Mesothelial cell of epicardium (in vitro differentiated cells): ENCODE measurements around the gene MATN4. TPM values are rescaled to one million over a fixed set of nuclear protein-coding genes. Genes with fewer than 3 reads are reported as not detected.

Experiments
- DNase-seq, 2 experiments: peaks; one replicate each; pipeline ENCODE4 v3.0.0; 2021; ENCODE audit warnings: low spot score in 2 of 2; ENCODE audit not compliant: unreplicated experiment in 2 of 2
- H3K27ac Mint-ChIP-seq: 2 replicates; pipeline ENCODE4 v1.8.0; 2021; ENCODE audit warnings: mixed read lengths
- H3K27me3 Mint-ChIP-seq: 2 replicates; pipeline ENCODE4 v1.8.0; 2021; ENCODE audit warnings: low read depth, mixed read lengths
- H3K36me3 Mint-ChIP-seq: 2 replicates; pipeline ENCODE4 v1.8.0; 2021; ENCODE audit warnings: mixed read lengths
- H3K4me1 Mint-ChIP-seq: 2 replicates; pipeline ENCODE4 v1.8.0; 2021; ENCODE audit warnings: mixed read lengths
- H3K4me3 Mint-ChIP-seq: 2 replicates; pipeline ENCODE4 v1.8.0; 2021; ENCODE audit warnings: mild to moderate bottlenecking, moderate library complexity, mixed read lengths
- H3K9me3 Mint-ChIP-seq: 2 replicates; pipeline ENCODE4 v1.8.0; 2021; ENCODE audit warnings: mixed read lengths
- total RNA-seq: library from RNA; stranded (reverse); gene quantifications from 3 replicates; pipeline ENCODE4 v1.2.1, GENCODE V29; 2021
- TF ChIP-seq, protein P1 (sequence below): fragments of 200-600 bp; sonication (generic); IDR thresholded peaks from one replicate; pipeline ENCODE4 v1.5.0; 2021; ENCODE audit warnings: antibody characterized with exemption; ENCODE audit not compliant: unreplicated experiment

MATN4 gene
- total RNA-seq, 1 donor from 2014 or later, result not detected

GRCh38 chr20:45339084-45339483, 31.0 kb upstream of the MATN4 start:
- Mint-ChIP-seq H3K9me3 (no peaks in the 10 kb centered on the region), H3K4me3 (no peak overlapping the region), H3K36me3 (peaks cover 5% of the 10 kb centered on the region), H3K27me3 (no peaks in the 10 kb centered on the region), H3K27ac (peak overlapping the region; percentile 98), H3K4me1 (peaks cover 67% of the 10 kb centered on the region)
- DNase-seq, result no peak
- TF ChIP-seq, protein P1, sequence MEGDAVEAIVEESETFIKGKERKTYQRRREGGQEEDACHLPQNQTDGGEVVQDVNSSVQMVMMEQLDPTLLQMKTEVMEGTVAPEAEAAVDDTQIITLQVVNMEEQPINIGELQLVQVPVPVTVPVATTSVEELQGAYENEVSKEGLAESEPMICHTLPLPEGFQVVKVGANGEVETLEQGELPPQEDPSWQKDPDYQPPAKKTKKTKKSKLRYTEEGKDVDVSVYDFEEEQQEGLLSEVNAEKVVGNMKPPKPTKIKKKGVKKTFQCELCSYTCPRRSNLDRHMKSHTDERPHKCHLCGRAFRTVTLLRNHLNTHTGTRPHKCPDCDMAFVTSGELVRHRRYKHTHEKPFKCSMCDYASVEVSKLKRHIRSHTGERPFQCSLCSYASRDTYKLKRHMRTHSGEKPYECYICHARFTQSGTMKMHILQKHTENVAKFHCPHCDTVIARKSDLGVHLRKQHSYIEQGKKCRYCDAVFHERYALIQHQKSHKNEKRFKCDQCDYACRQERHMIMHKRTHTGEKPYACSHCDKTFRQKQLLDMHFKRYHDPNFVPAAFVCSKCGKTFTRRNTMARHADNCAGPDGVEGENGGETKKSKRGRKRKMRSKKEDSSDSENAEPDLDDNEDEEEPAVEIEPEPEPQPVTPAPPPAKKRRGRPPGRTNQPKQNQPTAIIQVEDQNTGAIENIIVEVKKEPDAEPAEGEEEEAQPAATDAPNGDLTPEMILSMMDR, result no peak

GRCh38 chr20:45338121-45339030, 30.3 kb upstream of the MATN4 start:
- Mint-ChIP-seq H3K4me3 (no peak overlapping the region), H3K27ac (peak overlapping the region; percentile 98), H3K27me3 (no peaks in the 10 kb centered on the region), H3K36me3 (peaks cover 5% of the 10 kb centered on the region), H3K9me3 (no peaks in the 10 kb centered on the region), H3K4me1 (peaks cover 60% of the 10 kb centered on the region)
- DNase-seq, result no peak
- TF ChIP-seq, protein P1, result no peak

DNA sequence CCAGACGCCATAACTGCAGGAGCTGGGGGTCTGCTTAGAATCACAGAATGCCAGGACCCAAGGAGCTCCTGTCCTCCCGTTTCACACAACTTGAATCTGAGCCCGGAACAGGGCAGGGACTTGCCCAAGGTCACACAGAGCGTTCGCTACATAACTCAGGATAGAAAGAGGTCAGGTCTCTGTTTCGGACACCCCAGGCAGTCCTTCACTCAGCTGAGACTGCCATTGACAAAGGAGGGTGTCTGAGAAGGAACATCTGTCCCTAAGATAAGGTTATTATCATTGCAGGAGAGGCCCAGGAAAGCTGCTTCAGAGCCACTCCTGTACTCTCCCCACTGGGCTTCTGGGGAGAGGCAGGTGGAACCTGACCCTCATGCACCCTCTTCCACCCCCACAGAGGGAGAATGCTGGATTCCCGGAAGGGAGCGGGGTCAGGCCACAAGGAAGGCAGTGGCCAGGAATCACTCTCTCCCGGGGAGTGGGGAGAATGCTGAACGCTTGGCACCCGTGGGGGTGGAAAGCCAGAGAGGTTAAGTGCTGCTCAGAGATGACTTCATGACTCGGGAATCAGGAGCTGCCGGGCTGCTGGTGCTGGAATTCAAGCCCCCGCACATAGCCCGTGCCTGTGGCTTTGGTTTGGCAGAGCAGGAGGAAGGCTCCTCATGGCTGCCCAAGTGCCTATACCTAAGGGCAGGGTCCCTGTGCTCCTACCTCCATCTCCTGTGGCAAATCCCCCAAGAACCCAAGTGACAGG, 29.4 kb upstream of the MATN4 start:
- peaks cover 52% of the 10 kb centered on the region for H3K4me1 Mint-ChIP-seq
- H3K27me3 Mint-ChIP-seq, result no peaks in the 10 kb centered on the region
- TF ChIP-seq, protein P1, result no peak
- no peaks in the 10 kb centered on the region for H3K9me3 Mint-ChIP-seq
- H3K4me3 Mint-ChIP-seq, result no peak overlapping the region
- DNase-seq, result peak in 1 of 2 experiments; percentile 62
- peak overlapping the region; percentile 98 for H3K27ac Mint-ChIP-seq
- H3K36me3 Mint-ChIP-seq, result peaks cover 5% of the 10 kb centered on the region

GRCh38 chr20:45336530-45337366, 28.6 kb upstream of the MATN4 start:
- Mint-ChIP-seq H3K27ac (peak overlapping the region; percentile 98), H3K4me3 (no peak overlapping the region), H3K9me3 (no peaks in the 10 kb centered on the region), H3K27me3 (no peaks in the 10 kb centered on the region), H3K36me3 (peaks cover 5% of the 10 kb centered on the region), H3K4me1 (peaks cover 44% of the 10 kb centered on the region)
- no peak for DNase-seq
- TF ChIP-seq, protein P1, result no peak

- DNase-seq, result no peak
- Mint-ChIP-seq H3K27me3 (no peaks in the 10 kb centered on the region), H3K36me3 (peaks cover 14% of the 10 kb centered on the region), H3K9me3 (no peaks in the 10 kb centered on the region), H3K27ac (no peak overlapping the region), H3K4me3 (no peak overlapping the region), H3K4me1 (no peaks in the 10 kb centered on the region)
- TF ChIP-seq, protein P1, result no peak
Observed at GRCh38 chr20:45330476-45330875, 22.4 kb upstream of the MATN4 start.
